HL-60 (cell line): ENCODE data around the gene PPP1R8.
"Not testable (repeated sequence)": the region's sequence is repeated elsewhere in the genome, so short reads cannot be mapped to it uniquely, and the experiment has no call there.

Source experiments
- DNase-seq, 2 experiments: peaks; one replicate each; pipeline ENCODE4 v3.0.0-alpha.2; 2010 to 2020; ENCODE audit warnings: low read depth in 1 of 2, low spot score in 1 of 2
- H3K27ac ChIP-seq: fragments of 250-450 bp; sonication (Bioruptor Pico); replicated peaks from 2 replicates; pipeline ENCODE4 v1.5.1; 2020; ENCODE audit warnings: mild to moderate bottlenecking, moderate library complexity
- H3K27me3 ChIP-seq: fragments of 250-450 bp; sonication (Bioruptor Pico); 2 replicates; pipeline ENCODE4 v1.5.1; 2021; ENCODE audit warnings: mild to moderate bottlenecking, moderate library complexity; ENCODE audit not compliant: insufficient read depth, poor library complexity, severe bottlenecking
- H3K4me3 ChIP-seq: replicated peaks from 2 replicates; pipeline ENCODE4 v1.5.1; 2011; ENCODE audit warnings: mild to moderate bottlenecking, control low read depth, low read length; ENCODE audit not compliant: insufficient read depth
- CTCF ChIP-seq: IDR thresholded peaks from one replicate; pipeline ENCODE4 v1.5.1; 2011; ENCODE audit warnings: low read length, control low read depth, inconsistent platforms; ENCODE audit not compliant: insufficient read depth
- GABPA ChIP-seq: IDR thresholded peaks from 2 replicates; pipeline ENCODE4 v1.6.1; 2012; ENCODE audit warnings: low read depth
- POLR2AphosphoS5 ChIP-seq: IDR thresholded peaks from 2 replicates; pipeline ENCODE4 v1.6.1; 2012; ENCODE audit warnings: low read depth
- REST ChIP-seq: IDR thresholded peaks from 2 replicates; pipeline ENCODE4 v1.6.1; 2012; ENCODE audit warnings: low read depth; ENCODE audit not compliant: insufficient replicate concordance
- SPI1 ChIP-seq: IDR thresholded peaks from 2 replicates; pipeline ENCODE4 v1.6.1; 2012; ENCODE audit warnings: low read depth, mild to moderate bottlenecking, borderline replicate concordance

The PPP1R8 gene

GRCh38 chr1:27785781-27786455, 44.7 kb upstream of the PPP1R8 start:
- H3K4me3 ChIP-seq = no peak overlapping the region
- TF ChIP-seq CTCF (no peak), SPI1 (no peak), REST (no peak)
- H3K27ac ChIP-seq = no peak overlapping the region
- no peak for DNase-seq
- H3K27me3 ChIP-seq = no peaks in the 10 kb centered on the region

- TF ChIP-seq GABPA (no peak), SPI1 (no peak), REST (no peak), CTCF (no peak), POLR2AphosphoS5 (no peak)
- Histone ChIP-seq H3K4me3 (no peak overlapping the region), H3K27ac (no peak overlapping the region), H3K27me3 (no peaks in the 10 kb centered on the region)
- no peak for DNase-seq
These were observed 42.7 kb upstream of the PPP1R8 start for GRCh38 chr1:27787895-27788294.

GRCh38 chr1:27789540-27790041, 41.0 kb upstream of the PPP1R8 start:
- TF ChIP-seq SPI1 (peak; percentile 38; the same call in 1 of the 2 replicates), REST (no peak)
- Histone ChIP-seq H3K27ac (peak overlapping the region; percentile 31), H3K4me3 (no peak overlapping the region), H3K27me3 (no peaks in the 10 kb centered on the region)
- peak in 1 of 2 experiments; percentile 35 for DNase-seq

- DNase-seq, H3K4me3 ChIP-seq, H3K27me3 ChIP-seq: not testable (repeated sequence)
- H3K27ac ChIP-seq = peak overlapping the region; percentile 31; the same call in 1 of the 2 replicates
These were observed 40.3 kb upstream of the PPP1R8 start for GRCh38 chr1:27790270-27790669.
